Measurements from ENCODE around the gene DTNA.

Gene DTNA

DNA sequence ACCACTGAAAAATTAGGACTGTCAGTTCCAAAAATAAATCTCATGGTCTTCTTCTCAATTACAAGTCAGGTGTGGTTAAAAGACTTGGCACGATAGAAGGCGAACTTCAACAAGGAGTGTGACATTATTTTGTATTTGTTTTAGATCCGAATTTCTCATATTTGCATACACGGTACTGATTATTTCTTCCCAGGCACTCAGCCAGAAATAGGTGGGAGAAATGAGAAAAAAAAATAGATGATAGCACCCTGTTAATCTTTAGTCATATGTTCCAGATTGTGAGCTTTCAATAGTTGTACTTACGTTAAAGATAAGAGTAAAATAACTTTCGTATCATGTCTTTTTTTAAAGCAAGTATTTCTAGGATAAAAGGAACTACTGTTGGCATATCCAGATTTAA is 106.1 kb downstream of the DTNA start:
- no peak overlapping the region for H3K4me3 ChIP-seq (ENCODE audit: low read length)
- no peak for TF ChIP-seq CTCF (conservative IDR thresholded peaks at IDR 0.05; ENCODE audit: low read length)
- no peak for DNase-seq (ENCODE audit: low read depth)

GRCh38 chr18:34817636-34818035 is 107.5 kb downstream of the DTNA start:
- no peak overlapping the region for H3K4me3 ChIP-seq (ENCODE audit: low read length)
- TF ChIP-seq CTCF (conservative IDR thresholded peaks at IDR 0.05; ENCODE audit: low read length), result no peak
- DNase-seq (ENCODE audit: low read depth), result no peak

GRCh38 chr18:34818064-34818463 is 108.0 kb downstream of the DTNA start:
- TF ChIP-seq CTCF (conservative IDR thresholded peaks at IDR 0.05; ENCODE audit: low read length), result no peak

GRCh38 chr18:34820360-34821065 is 110.4 kb downstream of the DTNA start:
- DNase-seq (ENCODE audit: low read depth), result no peak
- no peak for TF ChIP-seq CTCF (conservative IDR thresholded peaks at IDR 0.05; ENCODE audit: low read length)

More at GRCh38 chr18:34818064-34818463, 108.0 kb downstream of the DTNA start:
- no peak for DNase-seq (ENCODE audit: low read depth)
- H3K4me3 ChIP-seq (ENCODE audit: low read length), result no peak overlapping the region

DNA sequence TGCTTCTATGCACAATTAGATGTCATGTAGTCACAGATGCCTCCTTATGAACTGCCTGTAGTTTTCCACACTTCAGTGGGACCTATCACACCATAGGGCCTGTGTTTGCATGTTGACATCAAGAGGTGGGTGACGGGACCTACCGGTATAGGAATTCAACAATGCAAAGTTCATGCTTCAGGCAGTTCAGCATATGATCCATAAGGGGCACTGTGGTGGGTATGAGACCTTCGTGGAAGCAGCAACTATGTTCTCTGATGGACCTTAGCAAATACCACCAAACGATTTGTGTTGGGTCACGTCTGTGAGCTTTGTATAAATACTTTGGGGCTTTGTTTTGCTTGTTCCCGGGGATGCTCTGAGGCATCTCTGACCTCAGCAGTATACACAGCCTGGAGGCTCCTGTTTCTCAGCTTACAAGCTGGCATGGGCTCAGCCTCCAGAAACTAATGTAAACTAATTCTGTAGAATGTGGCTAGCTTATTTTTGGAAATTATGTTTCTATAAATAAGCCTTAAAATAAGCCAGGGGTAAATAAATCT is 111.6 kb downstream of the DTNA start:
- no peak for TF ChIP-seq CTCF (conservative IDR thresholded peaks at IDR 0.05; ENCODE audit: low read length)
- no peak overlapping the region for H3K4me3 ChIP-seq (ENCODE audit: low read length)
- no peak for DNase-seq (ENCODE audit: low read depth)

More at GRCh38 chr18:34820360-34821065, 110.4 kb downstream of the DTNA start:
- H3K4me3 ChIP-seq (ENCODE audit: low read length), result no peak overlapping the region

DNA sequence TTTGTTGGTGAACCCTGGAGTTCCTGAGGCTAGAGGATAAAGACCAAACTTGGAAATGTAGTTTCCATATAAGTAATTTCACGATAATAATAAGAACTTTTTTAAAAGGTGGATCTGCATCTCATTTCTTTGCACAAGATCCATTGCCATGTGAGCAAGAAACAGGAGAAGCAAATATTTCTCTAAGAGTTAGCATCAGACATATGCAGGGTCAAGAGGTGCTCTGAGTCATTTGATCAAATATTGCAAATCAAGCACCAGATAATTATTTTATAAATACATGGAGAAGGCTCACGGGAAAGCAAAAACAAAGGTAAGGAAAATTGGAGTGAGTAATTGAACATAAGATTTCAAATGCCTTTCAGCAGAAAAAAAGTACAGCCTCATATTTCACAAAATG is 118.0 kb downstream of the DTNA start:
- no peak overlapping the region for H3K4me3 ChIP-seq (ENCODE audit: low read length)
- DNase-seq (ENCODE audit: low read depth), result no peak
- TF ChIP-seq CTCF (conservative IDR thresholded peaks at IDR 0.05; ENCODE audit: low read length), result no peak

GRCh38 chr18:34834897-34835296 is 124.8 kb downstream of the DTNA start:
- no peak for TF ChIP-seq CTCF (conservative IDR thresholded peaks at IDR 0.05; ENCODE audit: low read length)
- no peak overlapping the region for H3K4me3 ChIP-seq (ENCODE audit: low read length)
- DNase-seq (ENCODE audit: low read depth), result peak; percentile 32
